Fibroblast of lung (primary cell): Measurements from ENCODE around the gene PLD1.

Source experiments
- CTCF ChIP-seq, 2 donors: IDR thresholded peaks in 1 of 2; conservative IDR thresholded peaks in 1 of 2; 1 replicate in 1 of 2; 2 replicates in 1 of 2; pipeline ENCODE4 v1.5.1; 2011 to 2012; ENCODE audit warnings: low read length in 2 of 2, control low read depth in 1 of 2, inconsistent platforms in 1 of 2, low read depth in 1 of 2, mild to moderate bottlenecking in 1 of 2
- EZH2 ChIP-seq: IDR thresholded peaks from 2 replicates; pipeline ENCODE4 v1.5.1; 2012; ENCODE audit warnings: low read length, control low read depth, mild to moderate bottlenecking; ENCODE audit errors: missing control alignments

DNA sequence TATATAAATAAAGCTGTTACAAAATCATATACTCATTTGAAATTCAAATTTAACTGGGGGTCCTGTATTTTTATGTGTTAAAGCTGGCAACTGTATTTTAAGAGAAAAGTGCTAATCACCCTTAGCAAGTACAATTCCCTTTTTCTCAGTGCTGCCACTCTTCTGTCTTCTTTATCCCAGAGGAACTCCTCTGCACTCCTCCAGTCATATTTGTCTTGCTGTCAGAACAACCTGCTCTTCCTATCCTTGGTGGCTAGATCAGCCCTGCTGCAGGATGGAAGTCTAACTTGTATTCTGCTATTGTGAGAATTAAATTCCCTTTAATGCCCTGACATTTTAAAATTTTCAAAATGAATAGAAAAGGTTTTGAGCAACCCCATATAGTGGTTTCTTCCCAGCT, 226.2 kb downstream of the PLD1 start:
- TF ChIP-seq EZH2 (no peak), CTCF (conservative IDR thresholded peaks at IDR 0.05 in 1 of 2, IDR thresholded peaks at IDR 0.05 in 1 of 2; ENCODE audit: low read depth in 1 of 2, low read length in 2 of 2) (no peak)
